Central memory CD8-positive, alpha-beta T cell (primary cell): ENCODE measurements around the gene CADM2.
"Not testable (repeated sequence)": the region's sequence is repeated elsewhere in the genome, so short reads cannot be mapped to it uniquely, and the experiment has no call there.

Experiments
- ATAC-seq: fragments of 150-1000 bp; cut with Tn5 transposase; replicated peaks from 2 replicates; pipeline ENCODE4 v1.10.0; 2022; ENCODE audit warnings: mild to moderate bottlenecking, moderate FRiP score, moderate number of reproducible peaks; ENCODE audit not compliant: poor library complexity, severe bottlenecking; ENCODE audit errors: extremely low read depth
- DNase-seq, 2 donors: peaks; one replicate each; pipeline ENCODE4 v3.0.0; 2021; ENCODE audit warnings: low spot score in 2 of 2
- H3K27ac Mint-ChIP-seq: one replicate; pipeline ENCODE4 v1.8.0; 2022; ENCODE audit warnings: low read depth, mild to moderate bottlenecking, moderate library complexity, mixed read lengths
- H3K27me3 Mint-ChIP-seq: one replicate; pipeline ENCODE4 v1.8.0; 2022; ENCODE audit warnings: mixed read lengths
- H3K36me3 Mint-ChIP-seq: one replicate; pipeline ENCODE4 v1.8.0; 2022; ENCODE audit warnings: mild to moderate bottlenecking, moderate library complexity, mixed read lengths; ENCODE audit not compliant: insufficient read depth
- H3K4me1 Mint-ChIP-seq: one replicate; pipeline ENCODE4 v1.8.0; 2022; ENCODE audit warnings: mixed read lengths
- H3K4me3 Mint-ChIP-seq: one replicate; pipeline ENCODE4 v1.8.0; 2022; ENCODE audit warnings: mild to moderate bottlenecking, moderate library complexity, mixed read lengths
- H3K9me3 Mint-ChIP-seq: one replicate; pipeline ENCODE4 v1.8.0; 2022; ENCODE audit warnings: mixed read lengths

CADM2 gene

GRCh38 chr3:85487375-85487774, 528.6 kb downstream of the CADM2 start:
- H3K36me3 Mint-ChIP-seq = no peaks in the 10 kb centered on the region
- H3K27me3 Mint-ChIP-seq = no peaks in the 10 kb centered on the region
- no peak for DNase-seq
- peaks cover 6% of the 10 kb centered on the region for H3K9me3 Mint-ChIP-seq
- ATAC-seq = no peak
- no peak overlapping the region for H3K4me3 Mint-ChIP-seq
- H3K27ac Mint-ChIP-seq = no peak overlapping the region
- no peaks in the 10 kb centered on the region for H3K4me1 Mint-ChIP-seq

- H3K9me3 Mint-ChIP-seq = peaks cover 5% of the 10 kb centered on the region
- no peaks in the 10 kb centered on the region for H3K4me1 Mint-ChIP-seq
- no peak overlapping the region for H3K4me3 Mint-ChIP-seq
- no peaks in the 10 kb centered on the region for H3K27me3 Mint-ChIP-seq
- DNase-seq (no peak), ATAC-seq (no peak)
- H3K27ac Mint-ChIP-seq = no peak overlapping the region
- no peaks in the 10 kb centered on the region for H3K36me3 Mint-ChIP-seq
Measured at GRCh38 chr3:85495602-85496001, 536.8 kb downstream of the CADM2 start.

- Mint-ChIP-seq H3K27ac (no peak overlapping the region), H3K27me3 (no peaks in the 10 kb centered on the region), H3K36me3 (no peaks in the 10 kb centered on the region), H3K9me3 (peaks cover 11% of the 10 kb centered on the region), H3K4me3 (no peak overlapping the region), H3K4me1 (no peaks in the 10 kb centered on the region)
- DNase-seq (no peak), ATAC-seq (no peak)
Measured at GRCh38 chr3:85498177-85498576, 539.4 kb downstream of the CADM2 start.

GRCh38 chr3:85502148-85502875, 543.5 kb downstream of the CADM2 start:
- H3K9me3 Mint-ChIP-seq = peaks cover 11% of the 10 kb centered on the region
- ATAC-seq (no peak), DNase-seq (no peak)
- no peaks in the 10 kb centered on the region for H3K36me3 Mint-ChIP-seq
- no peaks in the 10 kb centered on the region for H3K4me1 Mint-ChIP-seq
- no peaks in the 10 kb centered on the region for H3K27me3 Mint-ChIP-seq
- H3K4me3 Mint-ChIP-seq = no peak overlapping the region
- no peak overlapping the region for H3K27ac Mint-ChIP-seq

GRCh38 chr3:85504129-85504784, 545.5 kb downstream of the CADM2 start:
- not testable (repeated sequence) for ATAC-seq, H3K36me3 Mint-ChIP-seq, H3K27me3 Mint-ChIP-seq, H3K4me1 Mint-ChIP-seq, DNase-seq, H3K27ac Mint-ChIP-seq
- peak overlapping the region; percentile 44 for H3K4me3 Mint-ChIP-seq
- peaks cover 11% of the 10 kb centered on the region for H3K9me3 Mint-ChIP-seq

GRCh38 chr3:85504785-85505511, 546.2 kb downstream of the CADM2 start:
- not testable (repeated sequence) for H3K27me3 Mint-ChIP-seq, H3K36me3 Mint-ChIP-seq, ATAC-seq, H3K4me1 Mint-ChIP-seq, DNase-seq, H3K27ac Mint-ChIP-seq
- peaks cover 11% of the 10 kb centered on the region for H3K9me3 Mint-ChIP-seq
- peak overlapping the region; percentile 44 for H3K4me3 Mint-ChIP-seq

- not testable (repeated sequence) for H3K27ac Mint-ChIP-seq, ATAC-seq
Measured at GRCh38 chr3:85507052-85507451, 548.3 kb downstream of the CADM2 start.

GRCh38 chr3:85508659-85509058, 549.9 kb downstream of the CADM2 start:
- Mint-ChIP-seq H3K27me3 (no peaks in the 10 kb centered on the region), H3K4me3 (no peak overlapping the region), H3K36me3 (peaks cover 1% of the 10 kb centered on the region), H3K4me1 (no peaks in the 10 kb centered on the region), H3K27ac (no peak overlapping the region), H3K9me3 (peaks cover 10% of the 10 kb centered on the region)
- ATAC-seq (no peak), DNase-seq (no peak)

More at GRCh38 chr3:85507052-85507451, 548.3 kb downstream of the CADM2 start:
- not testable (repeated sequence) for H3K4me1 Mint-ChIP-seq, DNase-seq, H3K4me3 Mint-ChIP-seq, H3K27me3 Mint-ChIP-seq, H3K36me3 Mint-ChIP-seq
- peaks cover 13% of the 10 kb centered on the region for H3K9me3 Mint-ChIP-seq

- peaks cover 1% of the 10 kb centered on the region for H3K36me3 Mint-ChIP-seq
- ATAC-seq (no peak), DNase-seq (no peak)
- H3K4me1 Mint-ChIP-seq = no peaks in the 10 kb centered on the region
- H3K4me3 Mint-ChIP-seq = no peak overlapping the region
- no peaks in the 10 kb centered on the region for H3K27me3 Mint-ChIP-seq
- H3K27ac Mint-ChIP-seq = no peak overlapping the region
- H3K9me3 Mint-ChIP-seq = peaks cover 10% of the 10 kb centered on the region
Measured at GRCh38 chr3:85516146-85516545, 557.4 kb downstream of the CADM2 start.

GRCh38 chr3:85524104-85524503, 565.3 kb downstream of the CADM2 start:
- Mint-ChIP-seq H3K9me3 (peaks cover 18% of the 10 kb centered on the region), H3K27ac (no peak overlapping the region), H3K4me1 (no peaks in the 10 kb centered on the region), H3K36me3 (peaks cover 3% of the 10 kb centered on the region), H3K4me3 (no peak overlapping the region), H3K27me3 (no peaks in the 10 kb centered on the region)
- ATAC-seq = no peak
- DNase-seq = no peak

- no peak for ATAC-seq
- Mint-ChIP-seq H3K27me3 (no peaks in the 10 kb centered on the region), H3K9me3 (peaks cover 28% of the 10 kb centered on the region), H3K4me3 (no peak overlapping the region), H3K27ac (no peak overlapping the region), H3K4me1 (no peaks in the 10 kb centered on the region), H3K36me3 (peaks cover 3% of the 10 kb centered on the region)
- DNase-seq = no peak
Measured at GRCh38 chr3:85525264-85525663, 566.5 kb downstream of the CADM2 start.

- no peaks in the 10 kb centered on the region for H3K4me1 Mint-ChIP-seq
Measured at GRCh38 chr3:85533586-85533985, 574.8 kb downstream of the CADM2 start.

GRCh38 chr3:85535517-85535916, 576.7 kb downstream of the CADM2 start:
- Mint-ChIP-seq H3K27me3 (no peaks in the 10 kb centered on the region), H3K4me3 (no peak overlapping the region), H3K36me3 (no peaks in the 10 kb centered on the region), H3K27ac (no peak overlapping the region), H3K9me3 (peaks cover 24% of the 10 kb centered on the region), H3K4me1 (no peaks in the 10 kb centered on the region)
- DNase-seq = no peak
- ATAC-seq = no peak

More at GRCh38 chr3:85533586-85533985, 574.8 kb downstream of the CADM2 start:
- ATAC-seq (no peak), DNase-seq (no peak)
- no peaks in the 10 kb centered on the region for H3K36me3 Mint-ChIP-seq
- H3K27me3 Mint-ChIP-seq = no peaks in the 10 kb centered on the region
- H3K4me3 Mint-ChIP-seq = no peak overlapping the region
- peaks cover 34% of the 10 kb centered on the region for H3K9me3 Mint-ChIP-seq
- no peak overlapping the region for H3K27ac Mint-ChIP-seq
